CMK (cell line): ENCODE results near the gene SLC4A7.
"Not testable (repeated sequence)": the region's sequence is repeated elsewhere in the genome, so short reads cannot be mapped to it uniquely, and the experiment has no call there.

Experiments used
- DNase-seq: peaks from one replicate; pipeline ENCODE4 v3.0.0-alpha.2; 2010; ENCODE audit warnings: low read depth

Gene SLC4A7

DNA sequence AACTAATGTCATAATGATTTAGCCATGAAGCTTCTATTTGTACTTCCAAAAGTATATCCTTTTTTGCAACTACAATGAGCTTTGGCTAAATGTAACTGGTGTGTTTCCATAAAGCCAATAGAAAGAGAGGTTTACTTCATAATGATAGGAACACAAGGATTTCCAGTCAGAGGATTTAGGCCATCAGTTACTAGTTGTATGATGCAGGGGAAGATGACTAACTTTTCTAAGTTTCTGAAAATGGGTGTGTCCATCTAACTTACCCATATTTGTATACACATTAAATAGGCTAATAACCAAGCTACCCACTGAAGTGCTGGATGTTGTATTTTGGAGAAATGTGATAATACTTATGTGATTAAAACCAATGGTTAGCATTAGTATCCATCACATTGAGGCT lies 55.7 kb downstream of the SLC4A7 start:
- no peak for DNase-seq

DNA sequence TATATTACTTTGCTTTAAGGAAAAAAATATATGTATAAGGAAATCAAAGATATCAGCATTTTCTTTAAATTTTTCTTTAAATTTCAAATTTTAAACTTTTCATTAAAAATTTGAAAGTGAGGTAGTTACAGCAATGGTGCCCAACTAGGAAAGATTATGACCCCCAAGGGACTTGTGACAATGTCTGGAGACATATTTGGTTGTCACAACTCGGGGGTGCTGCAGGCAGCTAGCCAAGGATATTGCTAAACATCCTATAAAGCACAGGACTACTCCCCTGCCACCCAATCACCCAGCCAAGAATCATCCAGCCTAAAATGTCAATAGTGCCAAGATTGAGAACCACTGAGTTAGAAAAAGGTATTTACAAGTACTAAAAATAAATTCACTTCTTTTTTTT lies 57.3 kb downstream of the SLC4A7 start:
- DNase-seq = no peak

DNA sequence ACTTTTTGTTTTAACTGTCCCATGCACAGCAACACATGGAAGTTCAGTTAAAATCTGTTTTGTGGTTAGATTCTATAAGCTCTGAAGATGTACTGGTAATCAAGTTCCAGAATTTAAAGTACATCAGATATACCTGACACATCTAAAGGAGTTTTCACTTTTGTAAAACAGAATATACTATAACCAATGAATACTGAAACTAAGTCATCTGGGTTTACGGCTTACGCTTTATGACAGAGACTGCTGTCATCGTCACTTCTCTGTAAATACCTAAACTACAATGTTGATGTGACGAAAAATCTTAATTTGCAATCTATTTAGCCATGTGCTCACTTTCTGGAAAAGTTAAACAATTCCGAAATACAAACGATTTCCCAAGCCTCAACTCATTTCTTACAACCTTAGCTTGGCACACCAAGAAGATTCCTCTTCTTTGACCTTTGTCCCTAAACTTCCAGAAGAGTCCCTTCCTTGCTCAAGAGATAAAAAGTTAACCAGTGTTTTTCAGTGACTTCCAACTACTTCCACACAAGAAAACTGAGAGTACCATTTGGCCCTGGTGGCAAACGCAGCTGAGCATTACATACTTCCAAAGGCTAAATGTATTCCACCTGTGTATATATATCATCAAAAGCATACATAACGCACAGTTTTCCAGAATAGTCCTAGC lies 58.2 kb downstream of the SLC4A7 start:
- no peak for DNase-seq

DNA sequence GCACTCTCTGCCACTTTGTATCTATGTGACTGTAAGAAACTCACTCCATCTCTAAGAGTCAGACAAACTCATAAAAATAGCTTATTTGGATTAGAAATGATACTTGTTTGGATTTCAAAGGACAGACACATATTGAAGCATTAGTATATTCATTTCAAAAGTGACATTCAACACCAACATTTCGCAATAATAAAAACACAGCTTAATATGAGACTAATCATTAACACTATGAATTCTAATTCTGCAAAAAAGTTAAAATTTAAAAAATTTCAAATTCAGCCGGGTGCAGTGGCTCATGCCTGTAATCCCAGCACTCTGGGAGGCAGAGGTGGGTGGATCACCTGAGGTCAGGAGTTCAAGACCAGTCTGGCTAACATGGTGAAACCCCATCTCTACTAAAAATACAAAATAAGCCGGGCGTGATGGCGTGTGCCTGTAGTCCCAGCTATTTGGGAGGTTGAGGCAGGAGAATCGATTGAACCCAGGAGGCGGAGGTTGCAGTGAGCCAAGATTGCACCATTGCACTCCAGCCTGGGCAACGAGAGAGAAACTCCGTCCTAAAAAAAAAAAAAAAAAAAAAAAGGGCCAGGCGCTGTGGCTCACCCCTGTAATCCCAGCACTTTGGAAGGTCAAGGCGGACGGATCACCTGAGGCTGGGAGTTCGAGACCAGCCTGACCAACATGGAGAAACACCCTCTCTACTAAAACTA lies 59.2 kb downstream of the SLC4A7 start:
- not testable (repeated sequence) for DNase-seq

DNA sequence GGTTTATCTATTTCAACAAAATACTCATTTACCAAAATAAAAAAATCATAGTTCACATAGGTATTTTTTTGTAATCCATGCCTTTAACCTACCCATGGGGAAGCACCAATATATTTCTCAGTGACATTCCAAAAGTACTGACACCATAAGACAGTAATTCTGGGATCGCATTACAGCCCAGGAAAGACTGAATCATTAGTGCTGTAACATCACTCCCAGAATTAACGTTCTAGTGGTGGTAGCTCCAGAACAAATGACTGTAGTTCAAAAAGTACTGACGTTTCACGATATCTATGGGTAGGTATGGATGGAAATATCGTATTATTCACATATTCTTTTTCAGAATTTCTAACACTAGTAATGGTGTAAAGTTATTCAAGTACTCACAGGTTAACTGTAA lies 60.7 kb downstream of the SLC4A7 start:
- no peak for DNase-seq

DNA sequence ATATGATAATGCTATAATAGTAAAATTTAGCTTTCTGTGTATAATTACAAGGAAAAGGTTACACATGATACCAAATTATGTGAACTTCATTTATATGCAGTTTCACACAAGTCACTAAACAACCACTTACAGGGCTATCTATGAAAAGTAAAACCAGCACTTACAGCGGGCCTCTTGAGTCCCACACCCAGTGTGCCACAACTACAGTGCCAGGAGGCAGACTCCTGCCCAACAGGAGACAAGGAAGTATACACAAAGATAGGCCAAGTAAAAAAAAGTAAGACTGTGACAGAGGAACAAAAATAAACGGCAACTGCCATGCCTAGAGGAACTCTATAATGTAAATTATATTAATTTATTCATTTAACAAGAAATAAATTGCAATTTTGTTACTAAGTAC lies 61.6 kb downstream of the SLC4A7 start:
- no peak for DNase-seq

DNA sequence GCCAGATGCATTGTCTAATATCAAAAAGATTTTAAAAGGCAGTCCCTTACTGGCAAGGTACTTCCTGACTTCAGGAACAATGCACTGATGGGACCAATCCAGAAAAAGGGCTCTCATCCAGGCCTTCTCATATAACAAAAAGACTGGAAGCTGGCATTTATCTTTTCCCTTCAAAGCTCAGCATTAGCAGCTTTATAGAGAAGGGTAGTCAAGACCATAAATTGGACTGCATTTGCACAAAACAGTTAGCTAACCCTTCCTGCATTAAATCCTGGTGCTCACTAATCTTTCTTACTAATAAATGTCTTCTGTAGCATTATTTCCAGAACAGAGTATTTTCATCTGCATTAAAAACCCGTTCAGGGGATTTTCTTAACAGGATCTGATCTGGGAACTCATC lies 69.0 kb downstream of the SLC4A7 start:
- no peak for DNase-seq

DNA sequence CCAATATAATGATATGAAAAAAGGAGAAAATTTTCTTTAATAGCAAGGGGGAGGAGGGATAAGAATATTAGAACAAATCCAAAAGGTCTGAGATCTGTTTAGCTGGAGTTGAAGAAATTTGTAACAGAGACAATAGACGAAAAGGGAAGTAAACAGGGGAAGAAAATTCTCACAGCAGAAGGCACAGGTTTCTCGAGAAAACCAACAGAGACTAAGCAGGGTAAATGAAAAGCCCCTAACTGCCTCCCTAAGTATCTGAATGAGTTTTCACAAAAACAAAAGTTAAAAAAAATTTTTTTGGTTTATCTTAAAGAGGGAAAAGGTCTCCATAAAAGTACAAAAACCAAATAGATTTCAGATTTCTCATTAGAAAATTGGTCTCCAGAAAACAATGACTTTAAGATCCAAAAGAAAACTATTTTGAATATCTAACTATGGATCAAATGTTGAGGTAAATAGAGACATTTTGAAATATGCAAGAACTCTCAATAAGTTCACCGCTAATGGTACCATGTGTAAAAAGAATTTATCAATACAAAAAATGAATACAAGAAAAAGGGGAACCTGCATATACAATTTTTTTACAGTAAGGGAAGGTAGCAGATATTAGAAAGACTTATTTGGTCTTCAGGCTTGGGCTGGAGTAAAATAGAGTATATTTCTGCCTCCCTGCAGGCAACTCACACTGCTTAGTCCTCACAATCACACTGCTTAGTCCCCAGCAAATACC lies 91.1 kb downstream of the SLC4A7 start:
- no peak for DNase-seq

DNA sequence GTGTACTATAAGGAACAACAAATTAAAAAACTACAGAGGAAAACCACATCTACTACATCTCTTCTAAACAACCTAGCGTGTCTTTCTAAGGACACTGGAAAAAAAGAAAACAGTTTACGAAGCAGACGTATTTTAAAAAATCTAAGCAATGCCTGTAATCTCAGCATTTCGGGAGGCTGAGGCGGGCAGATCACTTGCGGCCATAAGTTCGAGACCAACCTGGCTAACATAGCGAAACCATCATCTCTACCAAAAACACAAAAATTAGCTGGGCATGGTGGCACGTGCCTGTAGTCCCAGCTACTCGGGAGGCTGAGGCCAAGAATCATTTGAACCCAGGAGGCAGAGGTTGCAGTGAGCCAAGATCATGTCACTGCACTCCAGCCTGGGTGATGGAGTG lies 91.8 kb downstream of the SLC4A7 start:
- not testable (repeated sequence) for DNase-seq

DNA sequence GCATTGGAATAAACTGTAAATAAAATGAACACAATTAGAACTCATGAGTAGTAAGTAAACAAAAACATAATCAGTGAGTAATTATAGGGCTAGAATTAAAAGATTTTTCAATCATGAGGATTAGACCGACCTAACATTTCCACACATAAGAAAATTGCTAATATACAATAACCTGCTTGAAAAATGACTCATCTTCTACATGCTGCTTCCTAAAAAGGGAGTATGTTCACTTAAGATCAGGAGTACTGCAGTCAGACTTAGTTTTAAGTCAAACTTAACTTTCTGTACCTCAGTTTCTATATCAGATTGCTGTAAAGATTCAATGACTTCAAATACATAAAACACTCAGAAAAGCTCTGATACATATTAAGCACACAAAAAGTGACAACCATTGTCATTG lies 92.4 kb downstream of the SLC4A7 start:
- DNase-seq = no peak

DNA sequence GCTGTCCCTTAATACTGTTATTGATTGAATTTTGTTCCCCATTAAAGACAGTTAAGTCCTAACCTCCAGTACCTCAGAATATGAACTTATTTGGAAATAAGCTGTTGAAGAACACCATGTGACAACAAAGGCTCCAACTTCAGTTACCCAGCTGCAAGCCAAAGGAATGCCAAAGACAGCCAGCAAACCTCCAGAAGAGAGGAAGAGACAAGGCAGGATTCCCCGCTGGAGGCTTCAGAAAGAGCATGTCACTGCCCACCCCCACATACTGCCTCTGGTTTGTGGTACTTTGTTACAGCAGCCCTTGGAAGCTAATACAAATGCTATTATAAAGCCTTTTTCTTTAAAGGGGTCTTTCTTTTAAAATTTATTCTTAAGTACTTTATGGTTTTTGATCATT lies 96.6 kb downstream of the SLC4A7 start:
- DNase-seq = no peak

DNA sequence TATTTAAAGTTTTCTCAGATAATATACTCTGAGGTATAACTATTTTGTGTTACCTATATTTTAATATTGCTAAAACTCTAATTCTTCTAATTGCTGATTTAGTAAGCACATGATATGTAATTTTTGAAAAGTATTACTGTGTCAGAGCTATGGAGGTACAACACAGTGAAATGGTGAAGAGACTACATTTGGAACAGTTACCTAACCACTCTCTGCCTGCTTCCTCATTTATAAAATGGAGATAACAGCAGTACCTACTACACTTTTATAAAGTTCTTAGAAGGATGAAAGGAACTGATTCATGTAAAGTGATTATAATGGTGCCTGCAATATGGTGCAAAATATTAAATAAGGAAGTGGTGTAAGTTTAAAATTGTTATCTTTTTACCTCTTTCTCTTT lies 98.7 kb downstream of the SLC4A7 start:
- DNase-seq = no peak

DNA sequence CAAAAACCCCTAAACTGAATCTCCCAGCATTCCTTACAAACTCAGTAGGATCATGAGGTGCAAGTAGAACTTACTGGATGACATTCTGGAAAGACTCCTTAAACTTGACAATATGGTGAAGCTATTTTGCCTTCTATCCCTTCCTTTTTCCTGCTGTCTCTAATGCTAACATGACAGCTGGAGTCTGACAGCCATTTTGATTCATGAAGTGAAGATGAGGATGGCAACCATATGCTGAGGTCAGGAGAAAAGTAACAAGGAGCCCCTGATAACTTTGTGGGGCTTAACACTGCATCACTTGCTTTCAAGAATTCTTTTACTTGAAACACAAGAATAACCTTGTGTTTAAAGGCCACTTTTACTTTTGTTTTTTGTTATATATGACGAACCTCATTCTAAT lies 100.0 kb downstream of the SLC4A7 start:
- no peak for DNase-seq

DNA sequence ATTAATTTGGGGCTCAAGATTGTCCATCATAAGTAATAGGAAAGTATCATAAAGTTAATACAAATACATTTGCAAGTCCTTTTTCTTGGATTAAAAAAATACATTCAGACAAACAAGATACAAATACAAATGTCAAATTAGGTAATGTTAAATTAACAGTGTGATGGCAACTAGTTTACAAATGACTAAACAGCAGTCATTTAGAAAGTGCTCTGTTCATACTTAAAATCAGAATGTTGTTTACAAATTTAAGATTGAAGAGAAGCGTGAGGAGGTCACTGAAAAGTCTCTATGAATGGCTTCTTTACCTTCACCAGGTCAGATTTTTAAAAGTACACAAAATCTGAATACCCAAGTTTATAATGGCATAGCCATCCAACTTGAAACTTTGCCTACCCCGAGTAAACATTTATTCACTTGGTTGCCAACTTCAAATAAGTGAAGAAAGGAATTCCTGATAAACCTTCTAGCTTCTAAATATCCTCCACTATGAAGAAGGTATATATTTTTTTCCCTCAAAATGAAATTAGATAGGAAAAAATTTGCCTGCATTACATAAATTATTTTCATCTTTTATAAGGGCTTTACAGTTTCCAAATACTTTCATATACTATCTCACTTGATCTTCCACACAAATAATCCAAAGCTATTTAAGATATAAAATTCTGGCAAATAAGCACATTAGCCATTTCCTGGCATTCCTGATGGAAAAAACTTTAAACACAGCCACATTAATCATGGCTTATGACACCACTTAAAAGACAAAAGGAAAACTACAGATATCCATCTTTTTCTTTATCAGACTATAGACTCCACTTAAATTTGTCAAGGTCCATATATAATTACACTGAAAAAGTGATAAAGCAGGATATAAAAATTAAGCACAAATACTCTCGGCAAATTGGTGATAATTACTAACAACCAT lies 103.5 kb downstream of the SLC4A7 start:
- DNase-seq = no peak

DNA sequence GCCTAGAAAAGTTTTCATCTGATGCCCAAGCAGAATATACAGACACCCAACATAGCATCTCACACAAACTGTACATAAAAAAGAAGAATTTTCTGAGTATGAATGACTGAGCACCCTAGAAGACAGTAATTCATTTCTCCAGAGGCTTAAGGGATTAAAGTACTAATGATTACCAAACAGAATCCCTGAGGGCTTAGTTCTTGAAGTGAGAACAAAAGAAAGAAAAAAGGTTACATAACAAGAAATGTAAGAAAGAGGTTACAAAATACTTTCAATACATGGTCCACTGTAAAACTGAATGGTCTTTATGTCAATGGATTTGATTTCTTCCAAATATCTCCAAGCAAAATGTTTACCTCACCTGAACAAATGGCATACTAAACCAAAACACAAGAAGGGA lies 105.9 kb downstream of the SLC4A7 start:
- DNase-seq = no peak

DNA sequence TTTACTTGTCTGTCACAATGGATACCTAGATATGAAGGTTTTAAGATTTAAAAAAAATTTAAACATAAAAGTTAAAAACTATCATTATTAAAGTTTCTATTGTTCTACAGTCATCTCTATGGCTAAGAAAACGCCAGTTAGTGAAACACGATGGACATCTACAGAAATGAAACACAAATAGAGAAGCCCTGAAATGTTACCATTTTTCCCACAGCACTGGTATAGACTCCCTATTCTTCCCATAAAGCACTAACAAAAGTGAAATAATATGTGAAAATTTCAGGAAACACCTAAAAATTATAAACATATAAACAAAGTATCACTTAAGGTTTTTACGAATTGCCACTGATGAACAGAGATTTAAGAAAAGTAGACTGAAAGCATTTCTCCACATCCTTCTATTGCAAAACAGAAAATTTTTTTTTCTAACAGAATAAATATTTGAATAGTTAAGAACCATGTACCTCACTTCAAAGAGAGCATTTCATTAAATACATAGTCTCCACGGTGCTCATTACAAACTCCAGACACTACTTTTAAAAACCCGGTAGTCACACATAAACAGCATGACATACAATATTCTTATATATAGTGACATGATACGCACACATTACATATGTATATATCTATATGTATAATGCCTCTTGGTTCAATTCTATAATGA lies 107.9 kb downstream of the SLC4A7 start:
- no peak for DNase-seq

DNA sequence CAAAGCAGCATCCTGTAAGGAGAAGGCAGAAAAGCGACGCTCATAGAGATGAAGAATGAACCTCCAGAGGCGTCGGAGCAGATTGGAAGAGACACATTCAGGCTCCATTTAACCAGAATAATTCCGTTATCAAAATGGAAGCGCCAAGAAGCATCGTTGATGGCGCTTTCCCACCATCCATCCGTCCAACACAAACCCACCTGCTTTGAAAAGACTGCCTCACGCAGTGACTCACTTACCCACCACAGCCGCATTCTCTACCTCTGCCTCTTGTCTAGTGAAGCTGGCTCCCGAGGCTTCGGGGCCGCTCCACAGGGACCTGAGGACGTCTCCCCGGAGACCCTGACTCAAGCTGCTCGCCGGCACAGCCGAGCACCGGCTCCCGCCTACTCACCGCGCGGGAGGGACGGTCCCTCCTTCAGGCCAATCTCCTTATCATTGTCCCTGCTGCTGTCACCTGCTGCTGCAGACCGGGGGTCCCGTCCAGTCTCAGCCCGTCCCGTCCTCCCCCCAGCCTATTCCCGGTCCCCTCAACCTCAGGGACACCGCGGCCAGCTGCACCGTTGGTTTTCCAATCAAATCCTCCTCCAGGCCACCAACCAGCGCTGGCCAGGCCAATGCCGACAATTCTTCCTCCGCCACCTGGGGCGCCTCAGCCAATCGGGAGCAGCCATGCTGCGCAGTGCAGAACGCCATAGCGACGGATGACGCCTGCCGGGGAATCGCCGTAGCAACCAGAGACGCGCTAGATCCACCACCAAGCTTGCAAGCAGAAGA lies 115.2 kb downstream of the SLC4A7 start, which contains the start of gene NEK10:
Gene NEK10, minus strand, starts transcription at position 553 of the 777 bp plus-strand sequence. CDS start 16,501 bp downstream, outside the sequence.
- peak; percentile 12 for DNase-seq

DNA sequence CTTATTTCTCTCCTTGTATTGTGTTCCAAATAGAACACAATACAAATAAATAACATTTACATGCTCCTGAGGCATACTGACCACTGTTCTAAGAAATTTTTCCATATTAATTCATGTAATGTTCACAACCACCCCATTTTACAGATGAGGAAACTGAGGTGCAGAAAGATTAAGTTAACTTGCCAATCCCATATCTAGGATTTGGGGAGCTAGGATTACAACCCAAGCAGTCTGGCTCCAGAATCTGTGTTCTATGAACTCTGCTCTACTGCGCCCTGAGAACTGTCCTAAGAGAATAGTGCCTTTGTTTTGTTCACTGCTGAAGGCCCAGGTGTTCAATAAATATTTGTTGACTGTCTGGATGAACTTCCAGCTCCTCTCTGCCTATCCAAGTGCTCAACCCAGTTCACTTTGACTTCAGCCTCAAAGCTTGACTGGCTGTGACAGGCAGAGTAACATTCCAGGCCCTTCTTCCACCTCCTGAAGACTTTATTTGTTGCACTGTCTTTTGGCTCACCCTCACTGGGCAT lies 118.1 kb downstream of the SLC4A7 start:
- no peak for DNase-seq

DNA sequence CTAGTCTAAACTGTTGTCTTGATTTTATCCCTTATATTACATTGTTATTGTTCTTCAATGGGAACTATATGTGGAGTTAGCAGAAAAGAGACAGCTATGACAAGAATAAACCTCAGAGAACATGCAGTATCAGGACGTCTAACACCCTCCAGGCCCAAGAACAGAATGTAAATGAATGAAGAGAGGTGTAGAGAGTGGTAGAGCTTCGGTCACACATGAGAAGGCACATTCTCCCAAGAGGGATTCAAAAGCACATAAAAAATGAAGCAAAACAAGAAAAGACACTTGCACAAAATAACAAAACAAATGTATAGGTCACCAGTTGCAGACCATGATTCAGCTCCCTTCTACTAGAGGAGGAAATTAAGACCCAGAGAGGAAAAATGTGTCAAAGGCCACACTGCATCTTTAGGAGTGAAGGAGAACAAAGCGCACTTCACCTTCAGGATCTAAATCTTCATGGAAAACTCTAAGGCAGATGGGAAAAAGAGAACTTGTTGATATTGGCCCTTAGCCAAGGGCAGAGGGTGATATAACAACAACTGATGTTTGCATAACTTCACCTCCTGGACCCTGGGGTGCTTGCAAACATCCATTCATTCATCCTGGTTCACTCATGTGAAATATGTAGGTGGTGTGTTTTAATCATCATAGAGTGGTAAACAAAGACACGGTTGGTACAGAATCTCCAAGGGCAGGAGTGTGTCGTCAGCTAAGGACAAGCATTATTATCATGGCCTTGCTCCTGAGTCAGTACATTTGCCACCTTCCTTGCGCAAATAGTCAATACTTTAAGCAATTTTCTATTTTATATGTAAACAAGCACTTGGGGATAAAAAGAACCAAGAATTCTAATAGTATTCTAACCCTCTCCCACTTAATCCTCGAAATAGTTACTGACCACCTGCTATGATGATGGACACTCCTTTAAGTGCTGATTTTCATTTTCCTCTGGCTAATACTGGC lies 123.8 kb downstream of the SLC4A7 start:
- no peak for DNase-seq
